ENCODE results near the gene SRD5A3. TPM values are rescaled to one million over a fixed set of nuclear protein-coding genes. Genes with fewer than 3 reads are reported as not detected.

The SRD5A3 gene
- total RNA-seq, 1 experiment from 2014 or later: 17.0 TPM

- ATAC-seq (no peak), DNase-seq (ENCODE audit: low read depth, low spot score) (no peak)
- H3K4me3 ChIP-seq (ENCODE audit: low read depth in 2 of 2, low read length in 2 of 2): no peak overlapping the region
- no peaks in the 10 kb centered on the region for H3K9me3 ChIP-seq (ENCODE audit: control insufficient read depth, insufficient read depth, low read depth, low read length)
- no TSS peak for BruUV-seq (replicated peaks)
- H3K4me1 ChIP-seq (ENCODE audit: control insufficient read depth, insufficient read depth, low read length): no peaks in the 10 kb centered on the region
- in situ Hi-C loops (cut with HindIII; ENCODE audit: low pct_unique_long_range_greater_than_20kb, low sequenced_read_pairs): no loop called here
- CTCF ChIA-PET: interaction anchor here (0.6 kb wide), 1 partner anchor 47 kb away, joined by 3 read pairs; no protein-coding TSS in a partner anchor
- TF ChIP-seq, protein P1, sequence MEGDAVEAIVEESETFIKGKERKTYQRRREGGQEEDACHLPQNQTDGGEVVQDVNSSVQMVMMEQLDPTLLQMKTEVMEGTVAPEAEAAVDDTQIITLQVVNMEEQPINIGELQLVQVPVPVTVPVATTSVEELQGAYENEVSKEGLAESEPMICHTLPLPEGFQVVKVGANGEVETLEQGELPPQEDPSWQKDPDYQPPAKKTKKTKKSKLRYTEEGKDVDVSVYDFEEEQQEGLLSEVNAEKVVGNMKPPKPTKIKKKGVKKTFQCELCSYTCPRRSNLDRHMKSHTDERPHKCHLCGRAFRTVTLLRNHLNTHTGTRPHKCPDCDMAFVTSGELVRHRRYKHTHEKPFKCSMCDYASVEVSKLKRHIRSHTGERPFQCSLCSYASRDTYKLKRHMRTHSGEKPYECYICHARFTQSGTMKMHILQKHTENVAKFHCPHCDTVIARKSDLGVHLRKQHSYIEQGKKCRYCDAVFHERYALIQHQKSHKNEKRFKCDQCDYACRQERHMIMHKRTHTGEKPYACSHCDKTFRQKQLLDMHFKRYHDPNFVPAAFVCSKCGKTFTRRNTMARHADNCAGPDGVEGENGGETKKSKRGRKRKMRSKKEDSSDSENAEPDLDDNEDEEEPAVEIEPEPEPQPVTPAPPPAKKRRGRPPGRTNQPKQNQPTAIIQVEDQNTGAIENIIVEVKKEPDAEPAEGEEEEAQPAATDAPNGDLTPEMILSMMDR (IDR thresholded peaks at IDR 0.05): no peak
- TF ChIP-seq REST (IDR thresholded peaks at IDR 0.05; ENCODE audit: insufficient read depth in 1 of 2, low read depth in 2 of 2, low read length in 1 of 2) (no peak), SIN3A (IDR thresholded peaks at IDR 0.05; ENCODE audit: borderline replicate concordance, insufficient read depth, low read depth, low read length) (no peak), TCF7L2 (IDR thresholded peaks at IDR 0.05; ENCODE audit: low read depth, low read length) (no peak), POLR2AphosphoS5 (IDR thresholded peaks at IDR 0.05; ENCODE audit: low read depth, low read length) (no peak)
- intact Hi-C loops (cut with micrococcal nuclease; ENCODE audit: unreplicated experiment): no loop called here
- H3K27ac ChIP-seq (ENCODE audit: low read length): no peak overlapping the region
- no peaks in the 10 kb centered on the region for H3K27me3 ChIP-seq (ENCODE audit: control insufficient read depth, insufficient read depth, low read length)
- peaks cover 13% of the 10 kb centered on the region for H3K36me3 ChIP-seq (ENCODE audit: control insufficient read depth, insufficient read depth, low read length)
- POLR2A ChIA-PET: no interaction called here
These were observed 60.5 kb downstream of the SRD5A3 start for GRCh38 chr4:55406545-55406944.

DNA sequence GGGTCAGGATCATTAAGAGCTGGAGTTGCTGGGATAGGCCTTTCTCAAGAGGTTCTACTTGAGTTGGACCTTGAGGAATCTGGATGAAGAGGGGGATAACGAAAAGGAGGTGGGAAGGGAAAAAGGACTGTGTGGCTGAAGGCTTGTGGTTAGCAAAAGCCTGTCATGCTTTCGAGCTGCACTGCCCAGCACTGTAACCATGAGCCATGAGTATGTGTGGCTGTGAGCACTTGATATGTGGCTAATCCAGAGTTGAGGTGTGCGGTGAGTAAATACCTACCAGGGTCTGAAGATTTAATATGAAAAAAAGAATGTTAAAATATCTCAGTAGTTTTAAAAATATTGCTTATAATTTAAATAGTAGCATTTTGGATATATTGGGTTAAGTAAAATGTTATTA, 61.1 kb downstream of the SRD5A3 start:
- H3K4me1 ChIP-seq (ENCODE audit: control insufficient read depth, insufficient read depth, low read length): no peaks in the 10 kb centered on the region
- DNase-seq (ENCODE audit: low read depth, low spot score) (no peak), ATAC-seq (no peak)
- POLR2A ChIA-PET: no interaction called here
- in situ Hi-C loops (cut with HindIII; ENCODE audit: low pct_unique_long_range_greater_than_20kb, low sequenced_read_pairs): no loop called here
- no TSS peak for BruUV-seq (replicated peaks)
- H3K36me3 ChIP-seq (ENCODE audit: control insufficient read depth, insufficient read depth, low read length): peaks cover 13% of the 10 kb centered on the region
- intact Hi-C loops (cut with micrococcal nuclease; ENCODE audit: unreplicated experiment): no loop called here
- no peaks in the 10 kb centered on the region for H3K27me3 ChIP-seq (ENCODE audit: control insufficient read depth, insufficient read depth, low read length)
- no peak overlapping the region for H3K27ac ChIP-seq (ENCODE audit: low read length)
- TF ChIP-seq SIN3A (IDR thresholded peaks at IDR 0.05; ENCODE audit: borderline replicate concordance, insufficient read depth, low read depth, low read length): no peak
- no peak for TF ChIP-seq REST (IDR thresholded peaks at IDR 0.05; ENCODE audit: insufficient read depth in 1 of 2, low read depth in 2 of 2, low read length in 1 of 2)
- CTCF ChIA-PET: no interaction called here
- H3K4me3 ChIP-seq (ENCODE audit: low read depth in 2 of 2, low read length in 2 of 2): no peak overlapping the region
- H3K9me3 ChIP-seq (ENCODE audit: control insufficient read depth, insufficient read depth, low read depth, low read length): no peaks in the 10 kb centered on the region
